WTC11 (cell line): Measurements from ENCODE around the gene PCDHGB4. TPM values are rescaled to one million over a fixed set of nuclear protein-coding genes. Genes with fewer than 3 reads are reported as not detected.

Experiments used
- ATAC-seq: fragments of 200-7000 bp; cut with Tn5 transposase; 2 replicates; pipeline ENCODE4 v1.10.0; 2021; ENCODE audit warnings: mild to moderate bottlenecking, moderate library complexity
- CTCF ChIA-PET: fragments of 300-600 bp; sonication (Branson Sonifier 250); formaldehyde crosslinking; loops from one replicate; lab custom pipeline; 2021; ENCODE audit warnings: antibody characterized with exemption; lab: Charles Lee
- POLR2A ChIA-PET: fragments of 350-600 bp; sonication (Branson Sonifier 250); formaldehyde crosslinking; loops from one replicate; lab custom pipeline; 2021; ENCODE audit warnings: antibody characterized with exemption; lab: Charles Lee
- DNase-seq: peaks from one replicate; pipeline ENCODE4 v3.0.0; 2021; ENCODE audit warnings: low spot score
- H3K27ac Mint-ChIP-seq: 2 replicates; pipeline ENCODE4 v1.8.0; 2021; ENCODE audit warnings: mixed read lengths
- H3K27me3 Mint-ChIP-seq: 2 replicates; pipeline ENCODE4 v1.8.0; 2021; ENCODE audit warnings: low read depth, mild to moderate bottlenecking, moderate library complexity, mixed read lengths
- H3K36me3 Mint-ChIP-seq: 2 replicates; pipeline ENCODE4 v1.8.0; 2021; ENCODE audit warnings: mixed read lengths
- H3K4me1 Mint-ChIP-seq: 2 replicates; pipeline ENCODE4 v1.8.0; 2022; ENCODE audit warnings: mixed read lengths
- H3K4me3 Mint-ChIP-seq: 2 replicates; pipeline ENCODE4 v1.8.0; 2021; ENCODE audit warnings: mild to moderate bottlenecking, moderate library complexity, mixed read lengths
- H3K9me3 Mint-ChIP-seq: 2 replicates; pipeline ENCODE4 v1.8.0; 2021; ENCODE audit warnings: mixed read lengths
- CREM ChIP-seq: sonication (generic); formaldehyde crosslinking; IDR thresholded peaks from 2 replicates; pipeline ENCODE4 v1.8.1; 2022; ENCODE audit warnings: mild to moderate bottlenecking, missing genetic modification reagents, moderate library complexity
- CTCF ChIP-seq: fragments of 200-600 bp; IDR thresholded peaks from 2 replicates; pipeline ENCODE4 v1.8.0; 2022; ENCODE audit warnings: antibody characterized with exemption
- E2F1 ChIP-seq: sonication (generic); formaldehyde crosslinking; IDR thresholded peaks from 2 replicates; pipeline ENCODE4 v1.8.0; 2022; ENCODE audit warnings: mild to moderate bottlenecking, missing genetic modification reagents
- ERG ChIP-seq: fragments of 250-450 bp; sonication (Bioruptor Pico); IDR thresholded peaks from 2 replicates; pipeline ENCODE4 v1.8.0; 2021; ENCODE audit warnings: mild to moderate bottlenecking
- FOXK1 ChIP-seq: sonication (generic); formaldehyde crosslinking; IDR thresholded peaks from 2 replicates; pipeline ENCODE4 v1.8.0; 2022; ENCODE audit warnings: mild to moderate bottlenecking, moderate library complexity, missing genetic modification reagents
- HMGXB4 ChIP-seq: sonication (generic); formaldehyde crosslinking; IDR thresholded peaks from 2 replicates; pipeline ENCODE4 v1.8.1; 2023; ENCODE audit warnings: mild to moderate bottlenecking, moderate library complexity, missing genetic modification reagents
- RELA ChIP-seq: sonication (generic); formaldehyde crosslinking; IDR thresholded peaks from 2 replicates; pipeline ENCODE4 v1.8.1; 2022; ENCODE audit warnings: missing genetic modification reagents, mild to moderate bottlenecking, borderline replicate concordance
- SMAD3 ChIP-seq: sonication (generic); formaldehyde crosslinking; IDR thresholded peaks from 2 replicates; pipeline ENCODE4 v1.8.0; 2022; ENCODE audit warnings: missing genetic modification reagents, mild to moderate bottlenecking, borderline replicate concordance
- TEAD1 ChIP-seq: sonication (generic); formaldehyde crosslinking; IDR thresholded peaks from 2 replicates; pipeline ENCODE4 v1.8.0; 2022; ENCODE audit warnings: mild to moderate bottlenecking, missing genetic modification reagents
- ZNF423 ChIP-seq: fragments of 250-450 bp; sonication (Bioruptor Pico); IDR thresholded peaks from 2 replicates; pipeline ENCODE4 v2.1.2; 2022; ENCODE audit warnings: mild to moderate bottlenecking, moderate library complexity
- ZNF532 ChIP-seq: fragments of 250-450 bp; sonication (Bioruptor Pico); IDR thresholded peaks from 2 replicates; pipeline ENCODE4 v1.9.0; 2021; ENCODE audit warnings: mild to moderate bottlenecking, borderline replicate concordance
- total RNA-seq: library from RNA; stranded (reverse); gene quantifications from 3 replicates; pipeline ENCODE4 v1.2.3, GENCODE V29; 2021

The PCDHGB4 gene
- total RNA-seq, 1 experiment from 2014 or later = 9.1 TPM

GRCh38 chr5:141411575-141411974 lies 24.1 kb downstream of the PCDHGB4 start (continued):
- no peak for TF ChIP-seq TEAD1 (CRISPR knock-in tag)
- no peak for TF ChIP-seq RELA (CRISPR knock-in tag)
- no peak for TF ChIP-seq HMGXB4 (CRISPR knock-in tag)
- no peak for TF ChIP-seq ZNF423 (CRISPR knock-in tag)
- no peak for TF ChIP-seq ZNF532 (CRISPR knock-in tag)

- CTCF ChIA-PET = interaction anchor here (0.6 to 4.3 kb wide), 76 partner anchors 8 to 557 kb away, joined by 3 to 87 read pairs (median 7); partner anchors contain the start of genes DELE1, DIAPH1, HDAC3 and PCDHA10
Observed at GRCh38 chr5:141412854-141413539, 25.5 kb downstream of the PCDHGB4 start, which contains the start of gene PCDHGA10. PCDHGA10 (plus strand) TSS chr5:141412987; CDS start chr5:141413176, 189 bp downstream.

More at GRCh38 chr5:141412854-141413539, 25.5 kb downstream of the PCDHGB4 start, which contains the start of gene PCDHGA10:
- Mint-ChIP-seq H3K9me3 (peaks cover 14% of the 10 kb centered on the region; the same call in 1 of the 2 replicates), H3K36me3 (peaks cover 26% of the 10 kb centered on the region), H3K27ac (peak within 1 kb of the TSS; percentile 51), H3K4me1 (peaks cover 27% of the 10 kb centered on the region), H3K4me3 (peak within 1 kb of the TSS; percentile 94), H3K27me3 (peaks cover 28% of the 10 kb centered on the region)
- ATAC-seq (peak; percentile 43), DNase-seq (peak; percentile 78)
- POLR2A ChIA-PET = interaction anchor here (1.0 to 2.0 kb wide), 7 partner anchors 72 to 189 kb away, joined by 3 to 11 read pairs (median 4); partner anchors contain the start of genes PCDHB14 and PCDHGC4
- peak; percentile 71 for TF ChIP-seq CTCF
- no peak for TF ChIP-seq E2F1 (CRISPR knock-in tag)
- TF ChIP-seq CREM (CRISPR knock-in tag) = 0 out of 2 replicates have a peak, but pooled peaks have one; percentile 12
- no peak for TF ChIP-seq ERG
- TF ChIP-seq FOXK1 (CRISPR knock-in tag) = no peak
- TF ChIP-seq SMAD3 (CRISPR knock-in tag) = no peak
